NB4 (cell line): ENCODE measurements around the gene DNALI1.

Experiments
- DNase-seq: peaks from one replicate; pipeline ENCODE4 v3.0.0; 2010; ENCODE audit warnings: low read depth
- H3K4me3 ChIP-seq: one replicate; pipeline ENCODE4 v1.5.1; 2011; ENCODE audit warnings: mild to moderate bottlenecking, low read depth, low read length, moderate library complexity
- MYC ChIP-seq: IDR thresholded peaks from 2 replicates; pipeline ENCODE4 v1.6.1; 2011; ENCODE audit warnings: low read depth, low read length
- POLR2A ChIP-seq: IDR thresholded peaks from 2 replicates; pipeline ENCODE4 v1.6.1; 2011; ENCODE audit warnings: mild to moderate bottlenecking; ENCODE audit not compliant: insufficient read length; ENCODE audit errors: extremely low read depth
- TF ChIP-seq, protein P1 (sequence below): IDR thresholded peaks from one replicate; pipeline ENCODE4 v1.5.1; 2012; ENCODE audit warnings: low read depth, low read length
- TF ChIP-seq, protein P2 (sequence below): IDR thresholded peaks from 2 replicates; pipeline ENCODE4 v1.6.1; 2011; ENCODE audit warnings: low read depth, low read length

DNALI1 gene

DNA sequence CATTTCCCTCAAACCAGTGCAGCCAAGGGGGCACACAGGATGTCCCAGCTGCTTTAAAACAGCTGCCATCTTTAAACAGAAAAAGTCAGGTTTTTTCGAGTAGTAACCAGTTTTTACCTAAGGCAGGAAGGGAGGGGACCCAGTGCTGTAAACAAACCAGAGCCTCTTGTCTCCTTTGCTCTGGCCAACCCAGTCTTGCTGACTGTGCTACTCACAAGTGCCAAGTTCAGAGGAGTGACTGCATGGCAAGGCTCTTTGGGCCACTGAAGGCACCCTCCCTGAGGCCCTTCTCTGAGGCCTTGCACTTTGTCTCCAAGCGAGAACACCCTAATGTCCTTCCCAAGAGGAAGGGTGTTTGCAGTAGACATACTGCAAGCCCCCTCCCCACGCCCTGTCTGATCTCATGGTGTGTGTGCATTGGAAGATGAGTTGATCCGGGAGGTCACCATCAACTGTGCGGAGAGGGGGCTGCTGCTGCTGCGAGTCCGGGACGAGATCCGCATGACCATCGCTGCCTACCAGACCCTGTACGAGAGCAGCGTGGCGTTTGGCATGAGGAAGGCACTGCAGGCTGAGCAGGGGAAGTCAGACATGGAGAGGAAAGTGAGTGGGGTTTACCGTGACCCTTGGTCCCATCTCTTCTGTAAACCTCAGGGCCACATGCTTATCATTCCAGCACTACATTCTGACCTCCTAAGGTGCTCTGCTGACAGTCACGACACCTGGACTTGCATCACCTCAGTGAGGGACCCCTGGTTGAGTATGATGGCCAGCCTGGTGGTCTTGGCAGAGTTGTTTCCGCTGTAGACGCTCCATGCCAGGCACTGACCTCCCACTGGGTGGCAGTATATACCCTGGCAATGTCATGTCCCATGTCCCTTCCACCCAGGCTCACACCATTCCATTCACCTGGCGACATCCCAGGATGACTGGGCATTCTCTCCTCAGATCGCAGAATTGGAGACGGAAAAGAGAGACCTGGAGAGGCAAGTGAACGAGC lies 4.7 kb downstream of the DNALI1 start:
- peak; percentile 49 for DNase-seq
- H3K4me3 ChIP-seq, result no peak overlapping the region
- TF ChIP-seq POLR2A, result no peak
- no peak for TF ChIP-seq MYC
- TF ChIP-seq, protein P1, sequence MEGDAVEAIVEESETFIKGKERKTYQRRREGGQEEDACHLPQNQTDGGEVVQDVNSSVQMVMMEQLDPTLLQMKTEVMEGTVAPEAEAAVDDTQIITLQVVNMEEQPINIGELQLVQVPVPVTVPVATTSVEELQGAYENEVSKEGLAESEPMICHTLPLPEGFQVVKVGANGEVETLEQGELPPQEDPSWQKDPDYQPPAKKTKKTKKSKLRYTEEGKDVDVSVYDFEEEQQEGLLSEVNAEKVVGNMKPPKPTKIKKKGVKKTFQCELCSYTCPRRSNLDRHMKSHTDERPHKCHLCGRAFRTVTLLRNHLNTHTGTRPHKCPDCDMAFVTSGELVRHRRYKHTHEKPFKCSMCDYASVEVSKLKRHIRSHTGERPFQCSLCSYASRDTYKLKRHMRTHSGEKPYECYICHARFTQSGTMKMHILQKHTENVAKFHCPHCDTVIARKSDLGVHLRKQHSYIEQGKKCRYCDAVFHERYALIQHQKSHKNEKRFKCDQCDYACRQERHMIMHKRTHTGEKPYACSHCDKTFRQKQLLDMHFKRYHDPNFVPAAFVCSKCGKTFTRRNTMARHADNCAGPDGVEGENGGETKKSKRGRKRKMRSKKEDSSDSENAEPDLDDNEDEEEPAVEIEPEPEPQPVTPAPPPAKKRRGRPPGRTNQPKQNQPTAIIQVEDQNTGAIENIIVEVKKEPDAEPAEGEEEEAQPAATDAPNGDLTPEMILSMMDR, result peak; percentile 66
- TF ChIP-seq, protein P2, sequence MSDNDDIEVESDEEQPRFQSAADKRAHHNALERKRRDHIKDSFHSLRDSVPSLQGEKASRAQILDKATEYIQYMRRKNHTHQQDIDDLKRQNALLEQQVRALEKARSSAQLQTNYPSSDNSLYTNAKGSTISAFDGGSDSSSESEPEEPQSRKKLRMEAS, result no peak

DNA sequence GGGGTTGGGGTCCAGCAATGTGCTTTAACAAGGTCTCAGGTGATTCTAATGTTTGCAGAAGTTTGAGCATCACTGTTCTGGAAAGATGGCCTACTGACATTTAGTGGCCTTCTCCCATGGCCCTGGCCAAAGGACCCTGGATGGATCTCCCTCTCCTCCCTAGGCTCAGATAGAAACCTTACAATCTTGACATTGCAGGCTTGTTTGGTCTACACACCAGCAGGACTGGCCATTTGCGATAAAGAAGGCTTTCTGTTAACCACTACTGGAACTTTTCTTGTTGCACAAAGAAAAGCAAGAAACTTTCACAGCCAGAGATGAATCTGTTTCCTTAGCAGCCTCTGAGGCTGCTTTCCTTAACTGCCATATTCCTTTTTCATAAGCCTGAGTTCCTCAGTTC lies 6.2 kb downstream of the DNALI1 start:
- DNase-seq, result no peak
- no peak overlapping the region for H3K4me3 ChIP-seq
- TF ChIP-seq, protein P2, result no peak
- TF ChIP-seq POLR2A, result no peak
- TF ChIP-seq, protein P1, result no peak
- TF ChIP-seq MYC, result no peak

DNA sequence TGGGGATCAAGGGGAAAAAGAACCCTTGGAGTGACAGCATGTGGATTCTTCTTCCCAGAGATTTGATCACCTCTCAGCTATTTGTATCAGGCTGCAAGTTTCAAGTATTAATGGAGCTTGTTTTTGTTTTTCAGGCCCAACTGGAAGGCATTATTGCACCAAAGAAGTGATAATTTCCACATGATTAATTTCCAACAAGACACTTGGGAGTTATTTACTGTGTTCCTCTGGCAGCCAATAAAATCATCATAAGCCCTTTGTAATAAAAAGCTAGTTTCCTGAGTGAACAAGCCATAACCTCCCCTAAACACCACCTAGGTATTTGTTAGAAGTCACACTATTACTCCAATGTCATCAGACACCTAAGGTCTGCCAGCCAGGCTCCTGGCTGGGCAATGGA lies 8.2 kb downstream of the DNALI1 start:
- H3K4me3 ChIP-seq, result no peak overlapping the region
- TF ChIP-seq, protein P2, result no peak
- TF ChIP-seq POLR2A, result no peak
- TF ChIP-seq MYC, result no peak
- DNase-seq, result no peak

DNA sequence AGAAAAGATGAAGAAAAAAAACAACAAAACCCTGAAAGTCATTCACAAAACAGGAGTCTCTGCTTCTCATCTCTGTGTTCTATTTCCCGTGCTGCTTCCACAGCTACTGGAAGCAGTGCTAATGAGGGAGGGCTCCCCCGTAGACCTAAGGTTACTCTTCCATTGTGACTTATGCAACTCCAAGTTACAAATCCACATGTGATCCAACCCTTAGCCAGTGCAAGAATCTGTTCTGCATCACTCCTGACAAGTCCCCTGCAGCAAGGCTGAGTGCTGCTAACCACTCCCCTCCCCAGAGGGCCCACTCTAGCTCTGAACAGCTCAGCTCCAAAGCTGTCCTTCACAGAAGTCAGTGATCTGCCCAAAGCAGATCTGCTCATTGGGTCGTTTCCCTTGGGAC lies 10.3 kb downstream of the DNALI1 start:
- no peak for DNase-seq
- H3K4me3 ChIP-seq, result no peak overlapping the region
- TF ChIP-seq MYC, result no peak
- TF ChIP-seq POLR2A, result no peak
- TF ChIP-seq, protein P2, result no peak
- TF ChIP-seq, protein P1, result no peak

DNA sequence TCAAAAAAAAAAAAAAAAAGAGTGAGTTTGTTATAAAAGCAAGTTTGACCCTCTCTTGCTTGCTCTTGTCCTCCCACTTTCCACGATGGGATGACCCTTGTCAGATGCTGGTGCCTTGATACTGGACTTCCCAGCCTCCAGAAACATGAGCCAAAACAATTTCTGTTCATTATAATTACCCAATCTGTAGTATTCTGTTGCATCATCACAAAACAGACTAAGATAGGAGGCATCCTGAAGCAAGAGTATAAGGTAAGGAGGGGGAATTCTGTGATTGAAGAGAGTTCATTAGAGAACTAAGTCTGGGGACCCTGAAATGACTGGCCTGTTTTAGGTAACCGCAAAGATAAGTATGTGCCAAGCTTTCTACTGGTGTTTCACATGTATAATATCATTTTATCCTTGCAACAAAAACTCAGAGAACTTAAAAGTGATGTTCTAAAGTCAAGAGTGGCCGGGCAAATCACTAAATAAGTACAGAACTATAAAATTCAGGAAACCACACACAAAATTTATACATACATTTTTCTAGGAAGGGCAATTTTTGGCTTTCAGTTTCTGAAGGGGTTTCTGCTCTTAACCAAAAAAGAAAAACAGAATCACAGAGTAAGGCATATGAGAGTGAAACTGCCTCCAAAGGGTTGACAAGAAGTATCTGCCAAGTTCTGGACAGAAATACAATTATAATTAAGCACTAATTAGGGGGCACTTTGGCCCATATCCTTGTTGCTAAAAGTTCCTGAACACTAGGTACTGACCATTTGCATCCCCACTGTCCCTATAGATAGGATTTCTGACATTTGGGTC lies 14.0 kb downstream of the DNALI1 start:
- no peak for DNase-seq
- TF ChIP-seq, protein P1, result no peak
- TF ChIP-seq, protein P2, result no peak
- TF ChIP-seq MYC, result no peak
- H3K4me3 ChIP-seq, result no peak overlapping the region
